B cell (primary cell): ENCODE results near the gene FANCC.

Experiments
- CTCF ChIP-seq: fragments of 200-600 bp; IDR thresholded peaks from one replicate; pipeline ENCODE4 v1.8.0; 2022; ENCODE audit warnings: antibody characterized with exemption, mild to moderate bottlenecking
- EZH2 ChIP-seq: IDR thresholded peaks from 2 replicates; pipeline ENCODE4 v1.6.1; 2012; ENCODE audit warnings: borderline replicate concordance, low read depth, mild to moderate bottlenecking, moderate library complexity, low read length; ENCODE audit not compliant: insufficient read depth, poor library complexity, severe bottlenecking

GRCh38 chr9:95185956-95186355 lies 131.6 kb downstream of the FANCC start:
- no peak for TF ChIP-seq CTCF
- TF ChIP-seq EZH2 = no peak
